Upper lobe of right lung (tissue), 1 donor: ENCODE results near the gene TACC2. TPM values are rescaled to one million over a fixed set of nuclear protein-coding genes. Genes with fewer than 3 reads are reported as not detected.

Experiments
- ATAC-seq: fragments of 200-7000 bp; cut with Tn5 transposase; one replicate; pipeline ENCODE4 v1.9.1; 2020; ENCODE audit warnings: mild to moderate bottlenecking, moderate library complexity
- DNase-seq: peaks from one replicate; pipeline ENCODE4 v3.0.0-alpha.2; 2020
- H3K27ac ChIP-seq: fragments of 200-600 bp; one replicate; pipeline ENCODE4 v1.8.0; 2022
- H3K27me3 ChIP-seq: fragments of 200-600 bp; one replicate; pipeline ENCODE4 v1.8.0; 2022; ENCODE audit warnings: mild to moderate bottlenecking
- H3K36me3 ChIP-seq: fragments of 200-600 bp; one replicate; pipeline ENCODE4 v1.8.0; 2022
- H3K4me1 ChIP-seq: fragments of 200-600 bp; one replicate; pipeline ENCODE4 v1.8.0; 2022
- H3K4me3 ChIP-seq: fragments of 200-600 bp; one replicate; pipeline ENCODE4 v1.8.0; 2022; ENCODE audit warnings: mild to moderate bottlenecking
- H3K9me3 ChIP-seq: fragments of 200-600 bp; one replicate; pipeline ENCODE4 v1.8.0; 2022
- CTCF ChIP-seq: fragments of 200-600 bp; IDR thresholded peaks from one replicate; pipeline ENCODE4 v1.8.0; 2022; ENCODE audit warnings: antibody characterized with exemption
- intact Hi-C: fragments of 100-400 bp; cut with DNase I; formaldehyde crosslinking; loops from one replicate; pipeline ENCODE4 v1.11.0; 2022
- total RNA-seq: library from RNA; stranded (reverse); fragmentation: NEBNext Ultra II Directional; extraction: Animal tissue kit (Norgen Biotek cat#: 25700); gene quantifications from one replicate; pipeline ENCODE4 v1.2.1, GENCODE V29; 2021
- donor health status: DM: no; HTN: yes; CAD: no; lungs with severe emphysema.

The TACC2 gene
- total RNA-seq, 1 donor from 2014 or later, result 236 TPM

GRCh38 chr10:122267849-122268737 is 279.1 kb downstream of the TACC2 start:
- no peak overlapping the region for H3K4me3 ChIP-seq
- peak; percentile 90 for TF ChIP-seq CTCF
- H3K27ac ChIP-seq, result no peak overlapping the region
- DNase-seq (no peak), ATAC-seq (peak; percentile 69)
- H3K9me3 ChIP-seq, result no peaks in the 10 kb centered on the region
- intact Hi-C loops, result no loop called here
- H3K4me1 ChIP-seq, result peaks cover 5% of the 10 kb centered on the region
- H3K36me3 ChIP-seq, result peaks cover 19% of the 10 kb centered on the region
- no peaks in the 10 kb centered on the region for H3K27me3 ChIP-seq

GRCh38 chr10:122269059-122269687 is 280.2 kb downstream of the TACC2 start:
- no peaks in the 10 kb centered on the region for H3K27me3 ChIP-seq
- intact Hi-C loops, result no loop called here
- peaks cover 19% of the 10 kb centered on the region for H3K36me3 ChIP-seq
- no peaks in the 10 kb centered on the region for H3K9me3 ChIP-seq
- TF ChIP-seq CTCF, result no peak
- ATAC-seq, result peak; percentile 66
- peaks cover 5% of the 10 kb centered on the region for H3K4me1 ChIP-seq
- no peak for DNase-seq
- H3K4me3 ChIP-seq, result no peak overlapping the region
- H3K27ac ChIP-seq, result peak overlapping the region; percentile 14

- DNase-seq, result no peak
- peaks cover 19% of the 10 kb centered on the region for H3K36me3 ChIP-seq
- intact Hi-C loops, result no loop called here
- H3K9me3 ChIP-seq, result no peaks in the 10 kb centered on the region
- no peak within 1 kb of the TSS for H3K27ac ChIP-seq
- no peak within 1 kb of the TSS for H3K4me3 ChIP-seq
- TF ChIP-seq CTCF, result no peak
- ATAC-seq, result no peak
- peaks cover 5% of the 10 kb centered on the region for H3K4me1 ChIP-seq
- H3K27me3 ChIP-seq, result no peaks in the 10 kb centered on the region
Observed at GRCh38 chr10:122271076-122271475, 282.1 kb downstream of the TACC2 start, which contains the start of gene BTBD16. BTBD16 (plus strand) TSS chr10:122271296; CDS start chr10:122275082, 3,786 bp downstream.

GRCh38 chr10:122273966-122274545 is 285.1 kb downstream of the TACC2 start:
- DNase-seq (no peak), ATAC-seq (no peak)
- no peak for TF ChIP-seq CTCF
- Histone ChIP-seq H3K27ac (no peak overlapping the region), H3K27me3 (no peaks in the 10 kb centered on the region), H3K9me3 (no peaks in the 10 kb centered on the region), H3K4me3 (no peak overlapping the region), H3K4me1 (no peaks in the 10 kb centered on the region), H3K36me3 (peaks cover 8% of the 10 kb centered on the region)
- intact Hi-C loops, result no loop called here

- TF ChIP-seq CTCF, result no peak
- Histone ChIP-seq H3K27ac (no peak overlapping the region), H3K4me1 (no peaks in the 10 kb centered on the region), H3K9me3 (no peaks in the 10 kb centered on the region), H3K36me3 (no peaks in the 10 kb centered on the region), H3K27me3 (no peaks in the 10 kb centered on the region), H3K4me3 (no peak overlapping the region)
- intact Hi-C loops, result no loop called here
- ATAC-seq (peak; percentile 14), DNase-seq (no peak)
Observed at GRCh38 chr10:122276611-122277208, 287.7 kb downstream of the TACC2 start.
